Stomach (tissue), 4 donors: Measurements from ENCODE around the gene NT5DC1.

Experiments used
- CTCF ChIP-seq, 7 experiments: fragments of 450-650 bp in 4 of 7; fragments of 200-600 bp in 3 of 7; sonication (generic) in 3 of 7; IDR thresholded peaks; one replicate each; pipeline ENCODE4 v1.5.1; 2016 to 2019; ENCODE audit warnings: antibody characterized with exemption in 7 of 7, control low read depth in 2 of 7, mild to moderate bottlenecking in 1 of 7
- EP300 ChIP-seq: sonication (generic); formaldehyde crosslinking; IDR thresholded peaks from one replicate; pipeline ENCODE4 v1.6.1; 2017; ENCODE audit warnings: antibody characterized with exemption

- TF ChIP-seq CTCF (IDR thresholded peaks at IDR 0.05): no peak
- TF ChIP-seq EP300: no peak
These were observed 134.0 kb downstream of the NT5DC1 start for GRCh38 chr6:116234689-116235088.
